Panc1 (cell line): ENCODE data around the gene SLC30A7. TPM values are rescaled to one million over a fixed set of nuclear protein-coding genes. Genes with fewer than 3 reads are reported as not detected.
A peak's percentile ranks its signal among the peaks of the same experiment; 100 is the strongest.

Source experiments
- ATAC-seq: fragments of 200-7000 bp; cut with Tn5 transposase; 2 replicates; pipeline ENCODE4 v1.9.1; 2020; ENCODE audit warnings: mild to moderate bottlenecking, moderate library complexity
- Bru-seq: library from RNA; stranded (reverse); fragments of 400-500 nt; gene quantifications from one replicate; lab custom pipeline; 2021; lab: Mats Ljungman, UMichigan
- BruChase-seq, 2 experiments: library from RNA; stranded (reverse); fragments of 400-500 nt; gene quantifications; one replicate each; lab custom pipeline; 2021; lab: Mats Ljungman, UMichigan
- BruUV-seq: library from RNA; stranded (reverse); fragments of 400-500 nt; replicated peaks from 2 replicates; lab custom pipeline; 2021; lab: Mats Ljungman, UMichigan
- CTCF ChIA-PET: fragments of 300-600 bp; sonication (Branson Sonifier 250); formaldehyde crosslinking; loops from one replicate; lab custom pipeline; 2022; ENCODE audit warnings: antibody characterized with exemption; lab: Charles Lee
- POLR2A ChIA-PET: fragments of 300-600 bp; sonication (Branson Sonifier 250); formaldehyde crosslinking; loops from one replicate; lab custom pipeline; 2022; ENCODE audit warnings: antibody characterized with exemption; lab: Charles Lee
- DNase-seq: peaks from one replicate; pipeline ENCODE4 v3.0.0-alpha.2; 2010; ENCODE audit warnings: low read depth, low spot score
- H3K27ac ChIP-seq: 2 replicates; pipeline ENCODE4 v1.5.1; 2011; ENCODE audit warnings: mild to moderate bottlenecking, low read length, inconsistent platforms
- H3K27me3 ChIP-seq: fragments of 200-500 bp; sonication (Bioruptor generic); 2 replicates; pipeline ENCODE4 v1.6.0; 2014; ENCODE audit warnings: low read length, inconsistent platforms; ENCODE audit not compliant: control insufficient read depth, insufficient read depth
- H3K36me3 ChIP-seq: fragments of 200-500 bp; sonication (Bioruptor generic); 2 replicates; pipeline ENCODE4 v1.5.1; 2014; ENCODE audit warnings: inconsistent platforms, mild to moderate bottlenecking, low read length, moderate library complexity; ENCODE audit not compliant: control insufficient read depth, insufficient read depth
- H3K4me1 ChIP-seq: 2 replicates; pipeline ENCODE4 v1.5.1; 2011; ENCODE audit warnings: inconsistent platforms, mild to moderate bottlenecking, low read length, moderate library complexity; ENCODE audit not compliant: control insufficient read depth, insufficient read depth
- H3K4me3 ChIP-seq, 2 experiments: 2 replicates each; pipeline ENCODE4 v1.5.1; 2011 to 2012; ENCODE audit warnings: low read depth in 2 of 2, low read length in 2 of 2, mild to moderate bottlenecking in 2 of 2, inconsistent platforms in 1 of 2, moderate library complexity in 1 of 2
- H3K9me3 ChIP-seq: fragments of 200-500 bp; sonication (Bioruptor generic); 2 replicates; pipeline ENCODE4 v1.5.1; 2014; ENCODE audit warnings: low read depth, mild to moderate bottlenecking, inconsistent platforms, low read length, moderate library complexity; ENCODE audit not compliant: control insufficient read depth, insufficient read depth
- POLR2AphosphoS5 ChIP-seq: IDR thresholded peaks from 2 replicates; pipeline ENCODE4 v1.6.1; 2012; ENCODE audit warnings: mild to moderate bottlenecking, low read depth, low read length, moderate library complexity
- SIN3A ChIP-seq: IDR thresholded peaks from 2 replicates; pipeline ENCODE4 v1.6.1; 2012; ENCODE audit warnings: low read depth, mild to moderate bottlenecking, low read length, moderate library complexity, borderline replicate concordance; ENCODE audit not compliant: insufficient read depth
- TCF7L2 ChIP-seq: IDR thresholded peaks from 2 replicates; pipeline ENCODE4 v1.6.1; 2011; ENCODE audit warnings: mild to moderate bottlenecking, low read depth, low read length, inconsistent platforms
- in situ Hi-C: cut with HindIII; loops from 2 replicates; pipeline ENCODE4 v1.10.0; 2016; ENCODE audit warnings: low sequenced_read_pairs, low pct_unique_long_range_greater_than_20kb
- intact Hi-C: fragments of 100-400 bp; cut with micrococcal nuclease; formaldehyde crosslinking; loops from one replicate; pipeline ENCODE4 v1.10.0; 2022; ENCODE audit not compliant: unreplicated experiment
- long read RNA-seq: library from polyadenylated mRNA; unstranded; transcript quantifications from one replicate; pipeline ENCODE4 v2.0.0, GENCODE V29; 2021; ENCODE audit not compliant: unreplicated experiment
- polyA plus RNA-seq: library from polyadenylated mRNA; unstranded; fragments of >200 nt; gene quantifications from one replicate; pipeline ENCODE4 v1.2.1, GENCODE V29; 2012; ENCODE audit warnings: missing spikeins; ENCODE audit not compliant: insufficient read length
- total RNA-seq: library from RNA; stranded (reverse); gene quantifications from one replicate; pipeline ENCODE4 v1.2.1, GENCODE V29; 2021; ENCODE audit not compliant: unreplicated experiment
- TF ChIP-seq, protein P1 (sequence below), 2 experiments: IDR thresholded peaks; 2 replicates each; pipeline ENCODE4 v1.6.1; 2011 to 2012; ENCODE audit warnings: low read depth in 2 of 2, control low read depth in 1 of 2, low read length in 1 of 2, mild to moderate bottlenecking in 1 of 2, moderate library complexity in 1 of 2; ENCODE audit not compliant: insufficient read depth in 1 of 2
- TF ChIP-seq, protein P2 (sequence below): fragments of 450-650 bp; IDR thresholded peaks from 2 replicates; pipeline ENCODE4 v1.5.1; 2017; ENCODE audit warnings: mild to moderate bottlenecking

SLC30A7 gene, protein sequence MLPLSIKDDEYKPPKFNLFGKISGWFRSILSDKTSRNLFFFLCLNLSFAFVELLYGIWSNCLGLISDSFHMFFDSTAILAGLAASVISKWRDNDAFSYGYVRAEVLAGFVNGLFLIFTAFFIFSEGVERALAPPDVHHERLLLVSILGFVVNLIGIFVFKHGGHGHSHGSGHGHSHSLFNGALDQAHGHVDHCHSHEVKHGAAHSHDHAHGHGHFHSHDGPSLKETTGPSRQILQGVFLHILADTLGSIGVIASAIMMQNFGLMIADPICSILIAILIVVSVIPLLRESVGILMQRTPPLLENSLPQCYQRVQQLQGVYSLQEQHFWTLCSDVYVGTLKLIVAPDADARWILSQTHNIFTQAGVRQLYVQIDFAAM
- total RNA-seq: 18.5 TPM
- 2.7 TPM for polyA plus RNA-seq
- percentile 75 among the genes with signal in this experiment for Bru-seq, nascent RNA
- percentile 74 among the genes with signal in this experiment for BruChase-seq, experiment 1, labeled RNA remaining after a 2-hour chase
- percentile 80 among the genes with signal in this experiment for BruChase-seq, experiment 2, labeled RNA remaining after a 6-hour chase
- long read RNA-seq, full-length matches to known transcripts: 28 of 45 reads
- long read RNA-seq, partial matches to known transcripts: 0 of 45 reads
- long read RNA-seq, other reads (novel, unspliced or antisense): 17 of 45 reads

DNA sequence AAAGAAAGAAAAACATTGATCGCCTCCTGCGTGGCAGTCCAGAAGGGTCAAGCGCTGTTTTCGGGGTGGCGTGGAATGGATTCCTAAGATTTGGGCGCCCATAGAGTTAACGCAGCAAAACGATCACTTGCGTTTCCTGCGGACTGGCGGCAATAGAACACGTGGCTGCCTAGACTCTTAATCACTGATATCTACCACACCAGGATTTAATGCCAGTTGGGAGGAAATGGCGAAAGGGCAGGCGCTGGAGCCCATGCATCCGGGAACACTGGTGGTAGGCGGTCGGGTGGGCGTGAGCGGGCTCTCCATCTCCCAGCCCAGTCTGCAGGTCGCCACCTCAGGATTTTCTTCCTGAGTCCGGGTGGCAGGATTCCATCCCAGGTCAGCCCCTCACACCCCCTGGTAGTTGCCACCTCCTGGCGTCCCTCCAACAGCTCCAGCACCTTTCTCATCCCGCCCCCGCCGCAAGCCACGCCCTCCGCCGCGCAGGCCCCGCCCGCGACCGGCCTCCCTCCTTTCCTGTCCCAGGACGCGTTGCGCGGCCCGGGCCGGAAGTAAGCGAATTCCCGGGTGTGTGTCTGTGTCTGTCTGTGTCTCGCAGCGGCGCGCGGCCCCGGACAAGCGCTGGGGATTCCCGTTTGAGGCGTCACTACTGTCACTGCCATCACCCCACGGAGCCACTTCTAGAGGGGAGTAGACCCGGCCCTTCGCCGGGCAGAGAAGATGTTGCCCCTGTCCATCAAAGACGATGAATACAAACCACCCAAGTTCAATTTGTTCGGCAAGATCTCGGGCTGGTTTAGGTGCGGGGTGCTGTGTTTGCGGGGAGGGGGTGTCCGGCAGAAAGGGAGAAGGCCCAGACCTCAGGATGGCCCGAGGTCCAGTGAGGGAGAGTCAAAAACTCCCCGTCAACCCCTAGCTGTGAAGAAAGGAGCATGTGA is at the start of gene SLC30A7:
Gene SLC30A7 (plus strand): TSS at position 551 of the 941 bp plus-strand sequence. CDS start 173 bp downstream, at position 724.
- no peaks in the 10 kb centered on the region for H3K9me3 ChIP-seq
- ChIA-PET POLR2A (no interaction called here), CTCF (no interaction called here)
- TSS peak; percentile 69 for BruUV-seq
- no peaks in the 10 kb centered on the region for H3K27me3 ChIP-seq
- intact Hi-C loops: no loop called here
- TF ChIP-seq, protein P1, sequence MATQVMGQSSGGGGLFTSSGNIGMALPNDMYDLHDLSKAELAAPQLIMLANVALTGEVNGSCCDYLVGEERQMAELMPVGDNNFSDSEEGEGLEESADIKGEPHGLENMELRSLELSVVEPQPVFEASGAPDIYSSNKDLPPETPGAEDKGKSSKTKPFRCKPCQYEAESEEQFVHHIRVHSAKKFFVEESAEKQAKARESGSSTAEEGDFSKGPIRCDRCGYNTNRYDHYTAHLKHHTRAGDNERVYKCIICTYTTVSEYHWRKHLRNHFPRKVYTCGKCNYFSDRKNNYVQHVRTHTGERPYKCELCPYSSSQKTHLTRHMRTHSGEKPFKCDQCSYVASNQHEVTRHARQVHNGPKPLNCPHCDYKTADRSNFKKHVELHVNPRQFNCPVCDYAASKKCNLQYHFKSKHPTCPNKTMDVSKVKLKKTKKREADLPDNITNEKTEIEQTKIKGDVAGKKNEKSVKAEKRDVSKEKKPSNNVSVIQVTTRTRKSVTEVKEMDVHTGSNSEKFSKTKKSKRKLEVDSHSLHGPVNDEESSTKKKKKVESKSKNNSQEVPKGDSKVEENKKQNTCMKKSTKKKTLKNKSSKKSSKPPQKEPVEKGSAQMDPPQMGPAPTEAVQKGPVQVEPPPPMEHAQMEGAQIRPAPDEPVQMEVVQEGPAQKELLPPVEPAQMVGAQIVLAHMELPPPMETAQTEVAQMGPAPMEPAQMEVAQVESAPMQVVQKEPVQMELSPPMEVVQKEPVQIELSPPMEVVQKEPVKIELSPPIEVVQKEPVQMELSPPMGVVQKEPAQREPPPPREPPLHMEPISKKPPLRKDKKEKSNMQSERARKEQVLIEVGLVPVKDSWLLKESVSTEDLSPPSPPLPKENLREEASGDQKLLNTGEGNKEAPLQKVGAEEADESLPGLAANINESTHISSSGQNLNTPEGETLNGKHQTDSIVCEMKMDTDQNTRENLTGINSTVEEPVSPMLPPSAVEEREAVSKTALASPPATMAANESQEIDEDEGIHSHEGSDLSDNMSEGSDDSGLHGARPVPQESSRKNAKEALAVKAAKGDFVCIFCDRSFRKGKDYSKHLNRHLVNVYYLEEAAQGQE (IDR thresholded peaks at IDR 0.05; ENCODE audit: insufficient read depth in 1 of 2, low read depth in 2 of 2, low read length in 1 of 2): no peak
- TF ChIP-seq SIN3A (peak; percentile 70; the same call in 1 of the 2 replicates), POLR2AphosphoS5 (peak; percentile 50)
- TF ChIP-seq, protein P2, sequence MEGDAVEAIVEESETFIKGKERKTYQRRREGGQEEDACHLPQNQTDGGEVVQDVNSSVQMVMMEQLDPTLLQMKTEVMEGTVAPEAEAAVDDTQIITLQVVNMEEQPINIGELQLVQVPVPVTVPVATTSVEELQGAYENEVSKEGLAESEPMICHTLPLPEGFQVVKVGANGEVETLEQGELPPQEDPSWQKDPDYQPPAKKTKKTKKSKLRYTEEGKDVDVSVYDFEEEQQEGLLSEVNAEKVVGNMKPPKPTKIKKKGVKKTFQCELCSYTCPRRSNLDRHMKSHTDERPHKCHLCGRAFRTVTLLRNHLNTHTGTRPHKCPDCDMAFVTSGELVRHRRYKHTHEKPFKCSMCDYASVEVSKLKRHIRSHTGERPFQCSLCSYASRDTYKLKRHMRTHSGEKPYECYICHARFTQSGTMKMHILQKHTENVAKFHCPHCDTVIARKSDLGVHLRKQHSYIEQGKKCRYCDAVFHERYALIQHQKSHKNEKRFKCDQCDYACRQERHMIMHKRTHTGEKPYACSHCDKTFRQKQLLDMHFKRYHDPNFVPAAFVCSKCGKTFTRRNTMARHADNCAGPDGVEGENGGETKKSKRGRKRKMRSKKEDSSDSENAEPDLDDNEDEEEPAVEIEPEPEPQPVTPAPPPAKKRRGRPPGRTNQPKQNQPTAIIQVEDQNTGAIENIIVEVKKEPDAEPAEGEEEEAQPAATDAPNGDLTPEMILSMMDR: no peak
- H3K4me3 ChIP-seq: peak within 1 kb of the TSS; percentile 85 to 93
- H3K36me3 ChIP-seq: peaks cover 13% of the 10 kb centered on the region
- H3K27ac ChIP-seq: peak within 1 kb of the TSS; percentile 94
- ATAC-seq (peak; percentile 97), DNase-seq (peak; percentile 35)
- peaks cover 4% of the 10 kb centered on the region; the same call in 1 of the 2 replicates for H3K4me1 ChIP-seq
- in situ Hi-C loops: no loop called here

DNA sequence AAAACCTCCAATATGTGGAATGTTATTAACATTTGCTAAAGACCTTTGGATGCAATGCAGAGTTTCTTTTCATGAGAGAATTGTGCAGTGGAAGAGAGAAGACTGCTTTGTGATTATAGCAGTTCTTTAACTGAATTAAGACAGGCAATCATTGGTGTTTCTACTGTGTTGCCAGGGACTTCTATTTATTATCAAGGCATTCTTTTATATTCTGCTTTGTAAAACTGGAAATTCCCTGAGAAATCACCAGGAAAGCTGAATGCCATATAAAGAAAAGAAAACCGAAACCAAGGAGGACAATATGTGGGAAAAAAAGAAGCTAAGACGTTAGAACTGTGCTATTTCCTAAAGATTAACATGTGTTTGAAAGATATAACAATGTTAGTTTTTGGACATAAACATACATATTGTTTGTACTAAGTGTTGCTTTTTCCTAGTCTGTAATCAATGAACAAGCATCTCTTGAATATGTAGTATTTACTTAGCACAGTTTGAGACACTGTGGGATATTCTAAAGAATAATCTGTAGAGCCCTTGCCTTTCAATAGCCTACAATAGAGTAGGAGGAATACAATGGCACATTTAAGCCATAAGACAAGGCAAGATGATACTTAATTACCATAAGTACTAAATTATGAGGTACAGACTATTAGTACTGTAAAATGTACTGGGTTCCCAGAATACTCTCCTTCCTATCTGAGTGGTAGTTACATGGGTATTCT is 48.4 kb upstream of the SLC30A7 start:
- intact Hi-C loops (no loop called here), in situ Hi-C loops (no loop called here)
- CTCF ChIA-PET: no interaction called here
- Histone ChIP-seq H3K9me3 (no peaks in the 10 kb centered on the region), H3K4me1 (no peaks in the 10 kb centered on the region), H3K27me3 (no peaks in the 10 kb centered on the region), H3K27ac (no peak overlapping the region), H3K36me3 (no peaks in the 10 kb centered on the region), H3K4me3 (no peak overlapping the region)
- DNase-seq: no peak
- no TSS peak for BruUV-seq
- POLR2A ChIA-PET: no interaction called here
- no peak for TF ChIP-seq TCF7L2
- no peak for TF ChIP-seq POLR2AphosphoS5
- TF ChIP-seq, protein P2: no peak
- no peak for TF ChIP-seq SIN3A
- TF ChIP-seq, protein P1 (IDR thresholded peaks at IDR 0.05; ENCODE audit: insufficient read depth in 1 of 2, low read depth in 2 of 2, low read length in 1 of 2): no peak
- ATAC-seq: no peak
